HG03139 (cell line): ENCODE measurements around the gene THRB.

ENCODE experiments used
- ATAC-seq: cut with Tn5 transposase; IDR thresholded peaks from one replicate; pipeline ENCODE4 v1.9.1; 2021; ENCODE audit not compliant: unreplicated experiment

The THRB gene

DNA sequence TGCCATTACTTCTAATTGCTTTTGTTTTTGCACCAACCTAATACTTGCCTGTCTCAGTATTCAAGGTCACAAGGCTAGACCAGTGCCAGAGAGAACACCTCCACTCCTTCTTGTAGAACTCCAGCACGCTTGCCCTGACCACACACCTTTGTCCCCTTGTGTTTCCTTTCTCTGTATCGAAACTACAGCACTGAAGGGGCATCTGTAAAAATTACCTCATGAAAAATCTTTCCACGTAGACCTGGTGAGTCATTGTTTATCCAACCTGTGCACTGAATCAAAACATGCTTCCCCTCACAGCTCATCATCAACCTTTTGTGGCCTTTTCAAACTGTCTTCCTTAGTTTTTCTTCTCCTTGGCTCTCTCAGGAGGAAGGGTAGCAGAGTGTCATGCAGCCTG is 259.5 kb downstream of the THRB start:
- ATAC-seq = no peak

DNA sequence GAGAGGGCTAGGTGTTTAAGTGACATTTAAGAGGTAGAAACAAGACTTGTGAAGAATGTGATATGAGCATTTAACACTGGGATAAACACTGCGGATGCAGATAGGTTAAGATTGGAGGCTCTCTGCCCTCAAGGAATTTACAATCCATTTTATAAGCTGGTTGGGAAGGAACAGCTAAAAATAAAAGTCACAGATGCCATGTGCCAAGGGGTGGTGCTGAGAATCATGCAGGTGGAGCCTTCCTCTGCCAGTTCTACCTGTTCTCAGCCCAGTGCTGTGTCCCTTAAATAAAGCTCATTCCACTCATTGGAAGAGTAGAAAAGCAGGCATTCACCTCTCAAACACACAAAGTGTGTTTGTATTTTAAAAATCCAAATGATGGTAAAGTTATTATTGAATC is 261.9 kb downstream of the THRB start:
- no peak for ATAC-seq

DNA sequence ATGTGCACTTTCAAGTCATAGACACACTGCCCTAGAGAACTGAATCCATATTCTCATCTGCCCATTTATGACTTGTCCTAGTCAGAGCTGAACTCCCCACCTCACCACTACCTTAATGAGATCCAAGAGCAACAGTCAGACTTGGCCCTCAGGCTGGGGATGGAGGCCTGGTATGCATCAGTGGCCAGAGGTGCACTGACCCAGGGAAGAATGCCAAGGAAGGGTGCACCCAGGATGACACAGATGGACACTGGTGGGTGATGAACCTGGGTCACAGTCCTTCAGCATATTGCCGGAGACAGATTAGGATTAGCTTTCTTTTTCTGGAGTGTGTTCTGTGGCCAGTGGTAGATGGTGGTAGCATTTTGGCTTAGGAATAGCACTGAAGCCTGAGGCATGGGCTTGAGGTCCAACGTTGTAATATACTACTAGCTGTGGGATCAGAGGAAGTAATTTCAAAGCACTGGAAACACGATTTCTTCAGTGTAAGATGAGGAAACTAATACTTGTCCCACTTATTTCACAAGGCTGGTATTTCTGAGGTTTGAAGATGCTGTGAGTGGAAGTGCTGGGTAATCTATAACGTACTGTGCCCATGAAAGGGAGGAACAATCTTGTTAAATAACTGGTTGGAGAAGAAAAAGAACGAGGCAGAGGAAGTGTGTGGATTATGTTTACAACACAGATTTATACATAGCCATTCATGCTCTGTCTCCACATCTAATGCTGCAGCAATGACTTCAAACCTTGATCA is 265.0 kb downstream of the THRB start:
- ATAC-seq = no peak

DNA sequence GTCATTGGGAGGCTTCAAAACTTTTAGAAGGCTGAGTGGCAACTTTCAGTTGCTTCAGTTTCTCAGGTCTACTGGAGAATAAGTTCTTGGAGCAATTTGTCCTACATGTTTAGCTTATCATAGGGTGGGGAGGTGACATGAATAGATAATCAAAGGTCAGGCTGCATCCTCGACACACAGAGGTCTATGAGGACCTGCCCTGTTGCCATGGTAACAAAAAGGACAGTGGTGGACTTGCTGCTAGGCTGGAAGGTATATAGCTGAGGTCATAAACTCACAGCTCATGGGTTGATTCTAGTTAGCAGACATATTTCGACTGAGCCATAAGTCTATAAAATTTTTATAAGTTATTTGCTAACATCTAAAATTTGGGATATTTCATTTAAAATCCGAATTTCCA is 267.0 kb downstream of the THRB start:
- no peak for ATAC-seq

DNA sequence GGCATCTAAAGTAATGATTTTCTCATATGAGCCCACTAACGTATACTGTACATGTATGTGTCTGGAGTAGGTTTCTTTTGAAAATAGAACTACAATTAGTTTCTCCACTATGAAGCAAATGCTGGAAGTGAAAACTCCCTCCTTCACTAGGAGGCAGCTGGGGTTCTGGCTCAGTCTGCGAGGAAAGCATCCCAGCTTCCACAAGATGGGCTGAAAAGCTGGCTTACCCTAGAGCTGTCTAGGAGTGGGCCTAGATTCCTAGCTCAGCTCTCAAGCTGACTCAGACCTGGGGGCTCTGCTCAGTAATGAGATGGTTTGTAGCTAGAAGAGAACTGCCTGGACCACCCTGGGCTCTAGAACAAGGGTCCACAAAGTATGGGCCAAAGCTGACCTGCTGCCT is 268.3 kb downstream of the THRB start:
- ATAC-seq = no peak

DNA sequence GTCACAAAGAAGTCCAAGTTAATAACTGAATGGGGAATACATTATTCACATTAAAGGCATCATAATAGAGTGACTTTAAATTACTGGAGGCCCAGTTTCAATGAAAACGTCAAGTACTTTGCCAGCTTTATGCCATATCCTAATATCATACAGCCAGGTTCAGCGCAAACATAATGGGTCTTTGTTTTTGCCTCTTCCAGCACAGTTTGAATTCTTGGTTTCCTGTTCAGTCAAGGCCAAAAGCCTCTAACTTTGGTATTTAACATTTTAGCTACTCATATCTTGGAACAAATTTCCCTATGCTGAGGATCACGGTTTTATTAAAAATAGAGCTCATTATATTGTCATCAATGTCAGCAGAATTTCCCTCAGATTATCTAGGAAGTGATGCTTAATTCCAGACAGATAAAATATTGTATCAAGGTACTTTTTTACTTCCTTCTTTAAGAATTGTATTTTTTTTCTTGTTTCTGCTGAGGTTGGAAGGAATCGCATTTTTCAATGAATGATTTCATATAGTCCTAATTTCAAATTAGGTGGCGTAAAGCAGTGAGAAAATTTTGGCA is 269.2 kb downstream of the THRB start:
- ATAC-seq = no peak

DNA sequence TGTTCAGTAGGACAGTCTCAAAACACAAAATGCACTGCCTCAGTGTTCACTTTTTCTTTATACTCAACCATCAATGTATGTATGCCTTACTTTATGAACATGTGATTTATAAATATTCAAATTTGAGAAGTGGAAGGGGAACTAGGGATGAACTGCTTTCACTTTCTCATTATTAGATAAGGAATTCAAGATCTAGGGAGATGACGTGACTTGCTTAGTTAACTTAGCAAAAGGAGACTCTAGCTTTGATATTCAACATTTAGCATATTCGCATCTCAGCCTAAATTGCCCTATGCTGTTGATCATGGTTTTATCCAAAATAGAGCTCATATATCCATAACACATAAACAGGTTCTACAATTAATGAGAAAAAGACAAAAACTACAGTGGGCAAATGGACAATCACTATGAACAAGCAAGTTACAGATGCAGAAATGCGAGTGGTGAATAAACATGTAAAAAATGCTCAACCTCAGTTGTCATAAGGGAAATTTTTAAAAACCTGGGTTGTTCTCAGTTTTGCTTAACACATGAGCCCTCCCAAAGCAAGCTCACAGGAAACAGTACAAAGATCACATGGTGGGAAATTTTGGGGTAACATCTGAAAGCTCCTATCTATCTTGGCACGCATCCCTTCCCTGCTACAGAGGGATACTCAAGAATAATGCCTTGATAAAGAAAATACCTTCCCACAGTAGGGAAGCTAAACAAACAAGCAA is 269.8 kb downstream of the THRB start:
- no peak for ATAC-seq

DNA sequence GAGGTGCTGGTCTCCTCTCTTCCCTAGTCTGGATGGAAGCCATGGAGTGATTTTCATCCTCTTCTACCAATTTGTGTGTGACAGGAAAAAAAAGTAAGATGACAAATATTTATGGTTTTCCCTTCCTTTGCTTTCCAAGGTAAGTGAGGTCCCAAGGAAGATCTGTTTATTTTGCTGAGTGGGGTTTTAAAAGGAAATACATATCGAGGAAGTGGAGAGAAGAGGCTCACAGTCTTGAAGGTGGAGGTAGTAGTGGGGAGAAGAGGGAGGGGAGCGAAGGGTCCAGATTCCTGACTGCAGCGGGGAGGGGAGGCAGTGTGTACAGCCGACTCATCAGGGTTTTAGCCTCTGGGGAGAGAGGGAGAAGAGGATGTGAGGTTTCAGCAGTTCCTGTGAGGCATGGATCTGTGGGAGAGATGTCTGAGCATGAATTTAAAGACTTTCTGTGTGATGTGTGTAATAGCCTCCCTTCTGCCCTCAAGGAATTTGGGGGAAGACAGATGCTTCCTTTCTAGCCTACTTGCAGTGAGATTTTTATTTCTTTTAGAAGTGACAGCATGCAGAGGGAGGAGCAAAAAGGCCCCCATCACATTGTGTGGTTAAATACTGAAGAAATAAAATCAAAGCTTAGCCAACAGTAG is 272.4 kb downstream of the THRB start:
- ATAC-seq = no peak

DNA sequence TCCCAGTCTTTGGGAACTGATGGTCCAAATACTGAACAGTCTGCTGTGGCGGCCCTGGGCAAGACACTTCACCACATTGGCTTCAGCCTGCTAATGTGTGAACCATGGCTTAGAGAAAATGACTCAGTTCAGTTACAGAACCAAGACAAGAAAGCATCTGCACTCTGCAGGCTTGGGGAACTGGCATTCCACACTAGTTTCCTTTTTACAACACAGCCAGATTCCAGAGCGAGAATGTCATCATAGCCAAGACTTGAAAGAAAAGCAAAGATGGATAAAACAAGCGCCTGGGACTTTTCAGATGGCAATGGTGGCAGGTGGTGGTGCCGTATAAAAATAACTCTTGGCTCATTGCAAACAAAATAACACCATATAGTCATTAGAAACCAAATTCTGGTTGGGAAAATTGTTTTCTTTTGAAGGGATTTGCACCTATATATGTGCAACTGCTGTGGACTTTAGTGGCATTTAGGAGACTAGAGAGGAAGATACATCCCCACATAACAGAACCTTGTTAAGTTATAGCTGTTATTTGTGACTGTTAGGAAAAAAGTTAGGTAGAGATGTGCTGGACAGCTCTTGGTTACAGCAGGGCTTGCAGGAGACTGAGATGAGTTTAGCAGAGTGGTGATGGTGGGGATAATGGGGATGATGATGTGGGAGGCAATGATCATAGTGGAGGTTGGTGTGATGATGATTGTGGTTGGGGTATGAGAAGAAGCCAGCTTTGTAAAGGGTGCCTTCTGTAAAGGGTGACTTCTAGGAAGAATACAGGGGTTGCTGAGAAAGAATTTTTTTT is 273.6 kb downstream of the THRB start:
- ATAC-seq = no peak

DNA sequence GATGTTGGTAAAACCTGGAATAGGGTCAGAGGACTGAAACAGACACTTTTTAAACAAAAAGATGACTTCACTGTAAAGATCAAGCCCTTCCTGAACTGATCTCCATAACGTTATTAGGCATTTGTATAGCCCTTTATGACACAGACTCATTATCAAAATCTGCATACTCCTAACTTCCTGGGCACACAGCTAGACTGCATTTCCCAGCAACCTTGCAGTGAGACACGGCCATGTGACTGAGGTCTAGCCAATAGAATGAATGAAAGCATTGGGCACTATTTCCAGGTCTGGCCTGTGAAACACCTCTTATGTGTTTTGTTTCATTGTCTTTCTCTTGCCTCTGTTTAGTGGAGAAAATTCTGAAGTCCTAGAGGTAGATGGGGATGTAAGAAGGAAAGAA is 279.1 kb downstream of the THRB start:
- no peak for ATAC-seq

DNA sequence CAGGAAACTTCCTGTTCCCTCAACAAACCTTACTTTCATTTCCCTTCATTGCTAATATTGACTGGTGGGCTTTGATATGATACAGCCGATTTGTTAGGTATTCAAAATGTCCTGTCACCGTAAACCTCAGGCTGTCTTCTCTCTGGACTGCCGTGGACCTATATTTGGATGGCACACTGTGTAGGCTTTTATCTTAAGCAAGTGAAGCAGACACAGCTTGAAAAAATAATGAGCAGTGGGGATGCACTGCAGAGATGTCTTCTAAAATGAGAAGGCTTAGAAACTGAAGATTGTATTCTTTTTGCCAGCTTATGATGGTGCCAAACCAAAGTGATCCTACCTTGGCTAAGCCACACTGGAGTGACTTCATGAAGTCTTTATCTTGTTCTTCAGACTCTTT is 283.3 kb downstream of the THRB start:
- ATAC-seq = no peak

DNA sequence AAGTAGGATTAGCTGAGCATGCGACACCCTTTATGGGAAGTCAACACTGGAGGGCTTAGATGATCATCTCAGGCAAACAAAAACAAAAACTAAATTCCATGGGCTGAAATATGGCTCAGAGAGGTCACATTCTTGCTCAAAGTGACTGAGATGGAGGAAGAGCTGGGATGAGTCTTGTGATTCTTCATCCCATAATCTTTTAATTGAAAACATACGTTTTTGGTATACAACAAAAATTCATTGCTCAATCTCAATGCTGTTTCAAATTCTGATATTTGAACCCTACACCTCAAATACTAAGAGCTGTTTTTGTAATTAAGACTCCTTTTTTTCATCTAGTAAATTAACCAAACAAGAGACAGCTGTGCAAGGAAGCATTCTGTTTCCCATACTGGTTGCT is 292.6 kb downstream of the THRB start:
- no peak for ATAC-seq

DNA sequence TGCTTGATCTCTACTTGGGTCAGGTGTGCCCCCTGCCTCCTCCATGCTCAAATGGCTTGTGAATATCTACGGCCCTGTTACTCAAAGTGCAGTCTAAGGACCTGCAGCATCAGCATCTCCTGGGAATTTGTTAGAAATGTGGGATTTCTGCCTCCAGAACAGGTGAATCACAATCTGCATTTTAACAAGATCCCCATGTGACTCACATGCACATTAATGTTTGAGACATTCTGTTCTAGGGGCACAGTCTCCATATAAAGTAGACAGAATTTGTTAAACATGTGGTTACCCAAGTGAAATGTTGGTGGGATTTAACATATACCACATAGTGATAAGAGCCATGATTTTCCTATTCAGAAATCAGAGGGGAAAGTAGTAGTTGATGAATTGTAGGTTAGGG is 293.3 kb downstream of the THRB start:
- ATAC-seq = no peak

DNA sequence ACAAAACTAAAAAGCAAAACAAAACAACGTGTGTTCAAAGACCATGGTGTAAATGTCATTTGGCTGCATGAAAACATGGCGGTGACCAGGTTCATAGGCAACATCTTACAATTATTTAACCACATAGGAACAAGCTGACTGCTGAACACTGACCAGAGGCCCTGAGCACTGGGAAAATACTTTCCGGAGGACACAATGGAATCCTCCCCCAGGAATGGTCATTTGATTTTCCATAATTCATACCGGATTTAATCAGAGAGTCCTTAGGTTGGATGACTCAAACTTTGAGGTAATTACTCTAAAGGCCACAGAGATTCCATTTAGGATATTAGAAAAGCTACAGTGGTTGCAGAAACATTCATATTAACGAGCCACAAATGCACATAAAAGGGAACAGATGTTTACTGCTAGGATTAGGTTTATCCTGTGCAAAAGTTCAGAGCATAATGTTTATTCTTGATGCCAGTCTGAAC is 294.8 kb downstream of the THRB start:
- no peak for ATAC-seq

DNA sequence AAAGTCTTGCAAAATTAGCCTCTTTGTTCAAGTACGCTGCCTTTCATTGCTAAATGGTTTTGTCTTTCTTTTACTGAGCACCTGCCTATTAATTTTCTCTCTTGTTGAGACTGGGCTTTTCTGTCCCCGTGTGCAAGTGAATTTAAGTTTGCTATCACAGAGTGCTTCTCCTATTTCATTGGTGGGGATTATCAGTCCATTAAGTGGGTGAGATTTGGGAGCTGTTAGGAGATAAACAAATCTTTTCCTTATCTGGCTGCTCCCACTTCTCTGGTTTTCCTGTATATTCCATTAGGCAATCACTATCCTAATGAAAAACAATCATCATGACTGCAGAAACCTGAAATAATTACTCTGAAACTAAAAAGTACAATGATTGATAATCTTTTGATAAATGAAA is 295.4 kb downstream of the THRB start:
- no peak for ATAC-seq

DNA sequence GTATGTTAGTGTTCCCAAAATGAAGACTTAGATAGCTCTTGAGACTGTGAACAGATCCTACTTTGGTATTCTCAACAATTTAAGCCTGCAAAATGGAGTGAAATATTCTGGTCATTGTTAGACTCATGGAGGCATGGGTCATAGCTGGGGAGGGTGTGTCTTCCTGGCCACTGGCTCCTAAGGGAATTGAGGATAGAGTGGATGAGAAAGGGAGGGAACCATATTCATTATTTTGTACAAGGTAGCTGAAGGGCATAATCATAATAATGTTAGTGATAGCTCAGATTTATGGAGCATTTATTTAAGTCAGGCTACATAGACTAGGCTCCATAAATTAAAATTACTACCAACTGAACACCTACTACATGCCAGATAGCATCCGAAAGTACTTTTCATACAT is 295.9 kb downstream of the THRB start:
- no peak for ATAC-seq

DNA sequence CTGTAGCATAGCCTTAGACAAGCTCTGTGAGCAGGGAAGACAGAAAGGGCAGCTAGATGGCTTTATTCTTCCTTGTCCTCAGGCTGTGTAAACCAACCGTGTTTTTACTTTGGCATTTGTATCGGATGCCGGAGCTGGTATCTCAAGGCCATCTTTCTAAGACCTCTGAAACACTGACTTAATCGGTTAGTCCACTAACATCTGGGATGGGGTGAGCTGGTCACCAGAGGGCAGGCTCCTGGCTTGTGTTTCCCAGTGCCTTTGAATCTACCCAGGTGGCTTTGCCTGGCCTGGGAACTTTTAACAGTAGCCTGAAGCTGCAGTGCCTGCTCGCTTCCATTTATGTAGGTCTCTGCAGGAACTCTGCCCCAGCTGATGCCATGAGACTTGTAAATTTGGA is 296.8 kb downstream of the THRB start:
- no peak for ATAC-seq

DNA sequence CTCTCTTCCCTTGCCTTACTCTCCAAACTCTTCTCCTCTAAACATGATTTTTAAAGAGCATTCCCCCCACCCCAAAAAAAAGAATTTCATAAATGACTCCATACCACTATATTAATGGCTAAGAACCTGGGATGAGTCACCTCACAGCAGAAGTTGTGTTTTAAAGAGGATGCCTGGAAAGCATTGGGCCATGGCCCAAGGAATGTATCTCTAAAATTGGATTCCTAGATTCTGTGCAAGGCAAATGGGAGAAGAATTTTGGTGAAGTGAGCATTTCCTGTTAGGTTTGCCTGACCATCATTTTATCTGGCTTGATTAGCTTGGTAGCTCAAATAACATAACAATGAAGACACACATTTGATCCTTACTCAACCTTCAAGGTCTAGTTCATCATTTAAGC is 298.1 kb downstream of the THRB start:
- ATAC-seq = no peak

DNA sequence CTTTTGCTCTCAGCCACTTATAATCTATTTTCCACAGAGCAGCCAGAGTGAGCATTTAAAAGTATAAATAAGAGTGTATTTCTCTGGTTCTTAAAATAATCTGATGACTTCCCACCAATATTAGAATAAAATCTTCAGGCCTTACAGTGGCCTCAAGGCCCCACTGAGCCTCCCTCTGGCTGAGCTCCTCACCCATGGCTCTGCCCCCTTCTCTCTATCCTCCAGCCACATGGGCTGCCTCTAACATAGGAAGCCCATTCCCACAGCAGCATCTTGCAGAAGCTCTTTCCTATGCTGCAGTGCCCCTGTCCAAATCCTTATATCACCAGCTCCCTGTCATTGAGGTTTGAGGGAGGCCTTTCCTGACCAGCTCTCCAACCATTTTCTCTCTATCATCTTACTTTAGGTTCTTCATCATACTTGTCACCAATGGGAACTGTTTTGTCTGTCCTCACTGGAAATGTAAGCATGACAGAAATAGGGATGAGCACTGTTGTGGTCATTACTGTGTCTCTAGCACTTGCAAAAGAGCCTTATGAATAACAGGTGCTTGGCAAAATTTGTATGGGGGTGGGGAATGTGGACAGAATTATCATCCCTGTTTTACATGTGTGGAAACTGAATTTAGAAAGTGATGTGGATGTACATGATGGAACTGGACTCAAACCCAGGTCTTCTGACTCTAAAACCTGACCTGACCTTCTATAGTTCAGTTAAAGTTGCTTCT is 299.0 kb downstream of the THRB start:
- no peak for ATAC-seq

DNA sequence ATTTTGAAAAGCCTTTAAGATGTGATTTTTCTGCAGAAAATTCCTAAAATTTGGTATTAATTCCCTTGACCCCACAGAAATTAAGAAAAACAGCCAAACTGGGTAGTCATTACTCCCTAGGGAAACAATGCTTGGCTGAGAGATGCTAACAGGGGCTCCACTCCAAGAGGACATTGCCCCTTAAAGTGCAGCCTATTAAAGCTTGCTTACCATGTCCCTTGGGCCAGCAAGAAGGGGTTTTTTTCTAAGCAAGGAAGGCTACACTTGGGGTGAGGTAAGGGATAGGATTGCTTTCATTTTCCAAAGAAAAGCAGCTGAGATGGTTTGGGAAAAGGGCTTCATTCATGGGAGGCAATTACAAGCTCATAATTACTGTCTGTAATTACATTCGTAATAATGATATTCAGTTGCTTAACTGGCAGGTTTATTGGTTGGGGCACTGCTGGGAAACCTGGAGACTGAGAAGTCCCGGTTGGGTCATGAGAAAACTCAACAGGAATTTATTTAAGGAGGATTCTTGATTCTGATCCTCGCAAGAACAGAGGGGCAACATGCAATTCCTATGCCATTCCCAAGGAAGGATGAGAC is 302.1 kb downstream of the THRB start:
- ATAC-seq = no peak
